Esophagus muscularis mucosa (tissue), 3 donors: ENCODE data around the gene SASS6.

Experiments
- POLR2AphosphoS5 ChIP-seq, 2 donors: sonication (generic); formaldehyde crosslinking; IDR thresholded peaks; one replicate each; pipeline ENCODE4 v1.6.1; 2017; ENCODE audit warnings: antibody characterized with exemption in 2 of 2
- TF ChIP-seq, protein P1 (sequence below), 3 experiments: fragments of 200-600 bp in 2 of 3; fragments of 450-650 bp in 1 of 3; sonication (generic) in 2 of 3; IDR thresholded peaks; one replicate each; pipeline ENCODE4 v1.5.1; 2017 to 2019; ENCODE audit warnings: antibody characterized with exemption in 3 of 3, mild to moderate bottlenecking in 2 of 3, moderate library complexity in 1 of 3

DNA sequence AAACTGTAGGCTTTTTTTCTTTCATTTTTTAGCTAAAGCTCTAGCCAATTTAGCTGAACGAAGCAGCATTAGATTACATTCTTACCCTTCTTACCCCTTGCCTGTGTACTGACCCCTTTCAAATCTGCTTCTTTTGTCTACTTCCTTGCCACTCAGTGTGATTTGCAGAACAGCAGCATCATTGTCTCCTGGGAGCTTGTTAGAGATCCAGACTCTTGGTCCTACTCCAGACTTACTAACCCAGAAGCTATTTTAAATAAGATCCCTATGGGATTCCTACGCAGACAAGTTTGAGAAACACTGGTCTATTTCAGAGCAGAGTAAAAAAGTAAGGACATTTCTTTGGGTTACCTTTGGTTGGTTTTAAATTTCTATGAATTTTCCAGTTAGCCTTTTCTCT, 31.5 kb upstream of the SASS6 start:
- TF ChIP-seq, protein P1, sequence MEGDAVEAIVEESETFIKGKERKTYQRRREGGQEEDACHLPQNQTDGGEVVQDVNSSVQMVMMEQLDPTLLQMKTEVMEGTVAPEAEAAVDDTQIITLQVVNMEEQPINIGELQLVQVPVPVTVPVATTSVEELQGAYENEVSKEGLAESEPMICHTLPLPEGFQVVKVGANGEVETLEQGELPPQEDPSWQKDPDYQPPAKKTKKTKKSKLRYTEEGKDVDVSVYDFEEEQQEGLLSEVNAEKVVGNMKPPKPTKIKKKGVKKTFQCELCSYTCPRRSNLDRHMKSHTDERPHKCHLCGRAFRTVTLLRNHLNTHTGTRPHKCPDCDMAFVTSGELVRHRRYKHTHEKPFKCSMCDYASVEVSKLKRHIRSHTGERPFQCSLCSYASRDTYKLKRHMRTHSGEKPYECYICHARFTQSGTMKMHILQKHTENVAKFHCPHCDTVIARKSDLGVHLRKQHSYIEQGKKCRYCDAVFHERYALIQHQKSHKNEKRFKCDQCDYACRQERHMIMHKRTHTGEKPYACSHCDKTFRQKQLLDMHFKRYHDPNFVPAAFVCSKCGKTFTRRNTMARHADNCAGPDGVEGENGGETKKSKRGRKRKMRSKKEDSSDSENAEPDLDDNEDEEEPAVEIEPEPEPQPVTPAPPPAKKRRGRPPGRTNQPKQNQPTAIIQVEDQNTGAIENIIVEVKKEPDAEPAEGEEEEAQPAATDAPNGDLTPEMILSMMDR (IDR thresholded peaks at IDR 0.05) = no peak
- no peak for TF ChIP-seq POLR2AphosphoS5 (IDR thresholded peaks at IDR 0.05)
